ENCODE results near the gene FCRL4.
"Not testable (repeated sequence)": the region's sequence is repeated elsewhere in the genome, so short reads cannot be mapped to it uniquely, and the experiment has no call there.

Gene FCRL4

GRCh38 chr1:157551694-157552693, 45.9 kb downstream of the FCRL4 start, which contains the start of gene FCRL5:
Gene FCRL5, minus strand, starts transcription at chr1:157552515. Its CDS starts 153 bp downstream, at chr1:157552362.
- DNase-seq (ENCODE audit: low read depth in 2 of 2): no peak

GRCh38 chr1:157548081-157548480, 49.8 kb downstream of the FCRL4 start:
- not testable (repeated sequence) for DNase-seq (ENCODE audit: low read depth in 2 of 2)

GRCh38 chr1:157542676-157543075, 55.2 kb downstream of the FCRL4 start:
- DNase-seq (ENCODE audit: low read depth in 2 of 2): no peak

GRCh38 chr1:157540852-157541251, 57.0 kb downstream of the FCRL4 start:
- DNase-seq (ENCODE audit: low read depth in 2 of 2): no peak

- no peak for DNase-seq (ENCODE audit: low read depth in 2 of 2)
Observed at GRCh38 chr1:157540160-157540748, 57.6 kb downstream of the FCRL4 start.

GRCh38 chr1:157539568-157539967, 58.3 kb downstream of the FCRL4 start:
- DNase-seq (ENCODE audit: low read depth in 2 of 2): no peak

- DNase-seq (ENCODE audit: low read depth in 2 of 2): no peak
Observed at GRCh38 chr1:157532569-157532968, 65.3 kb downstream of the FCRL4 start.

GRCh38 chr1:157523774-157524493, 74.0 kb downstream of the FCRL4 start:
- no peak for DNase-seq (ENCODE audit: low read depth in 2 of 2)

Measured in fibroblast of skin of left quadriceps (primary cell).